Measurements from ENCODE around the gene RBBP6.
A peak's percentile ranks its signal among the peaks of the same experiment; 100 is the strongest.
"Not testable (repeated sequence)": the region's sequence is repeated elsewhere in the genome, so short reads cannot be mapped to it uniquely, and the experiment has no call there.

Gene RBBP6

GRCh38 chr16:24539295-24539849, at the start of gene RBBP6:
TSS of gene RBBP6 (plus strand) at chr16:24539566. CDS start at chr16:24540627, 1,061 bp downstream.
- Histone ChIP-seq H3K4me1 (ENCODE audit: low read depth, poor library complexity, severe bottlenecking) (peaks cover 29% of the 10 kb centered on the region), H3K4me2 (peak within 1 kb of the TSS; percentile 88)

GRCh38 chr16:24490866-24491265, 48.5 kb upstream of the RBBP6 start:
- H3K79me2 ChIP-seq (ENCODE audit: insufficient read depth, low read depth) = no peaks in the 10 kb centered on the region
- H3K9ac ChIP-seq = no peak overlapping the region
- H4K20me1 ChIP-seq (ENCODE audit: insufficient read depth) = no peaks in the 10 kb centered on the region
- H3K4me2 ChIP-seq = no peak overlapping the region
- no peaks in the 10 kb centered on the region for H3K36me3 ChIP-seq (ENCODE audit: insufficient read depth)
- no peak overlapping the region for H3K27ac ChIP-seq
- no peak for TF ChIP-seq CTCF (conservative IDR thresholded peaks at IDR 0.05; ENCODE audit: low read depth, low read length)
- no peak overlapping the region for H2AFZ ChIP-seq (ENCODE audit: low read depth)
- no peaks in the 10 kb centered on the region for H3K27me3 ChIP-seq (ENCODE audit: insufficient read depth, low read depth)
- no peak overlapping the region for H3K4me3 ChIP-seq (IDR thresholded peaks at IDR 0.05; ENCODE audit: insufficient read depth, low read depth, low read length)
- H3K4me1 ChIP-seq (ENCODE audit: low read depth, poor library complexity, severe bottlenecking) = no peaks in the 10 kb centered on the region

More at GRCh38 chr16:24539295-24539849, at the start of gene RBBP6:
- H3K36me3 ChIP-seq (ENCODE audit: insufficient read depth) = no peaks in the 10 kb centered on the region
- H4K20me1 ChIP-seq (ENCODE audit: insufficient read depth) = peaks cover 30% of the 10 kb centered on the region
- TF ChIP-seq CTCF (conservative IDR thresholded peaks at IDR 0.05; ENCODE audit: low read depth, low read length) = no peak; the same call in 1 of the 2 replicates
- peak within 1 kb of the TSS; percentile 100 for H3K9ac ChIP-seq
- peak within 1 kb of the TSS; percentile 99 for H3K27ac ChIP-seq
- no peaks in the 10 kb centered on the region for H3K27me3 ChIP-seq (ENCODE audit: insufficient read depth, low read depth)
- peak within 1 kb of the TSS; percentile 79 for H2AFZ ChIP-seq (ENCODE audit: low read depth)
- H3K4me3 ChIP-seq (IDR thresholded peaks at IDR 0.05; ENCODE audit: insufficient read depth, low read depth, low read length) = no peak within 1 kb of the TSS
- peaks cover 49% of the 10 kb centered on the region for H3K79me2 ChIP-seq (ENCODE audit: insufficient read depth, low read depth)

- H3K27ac ChIP-seq = no peak overlapping the region
- H3K79me2 ChIP-seq (ENCODE audit: insufficient read depth, low read depth) = no peaks in the 10 kb centered on the region
- H3K4me2 ChIP-seq = no peak overlapping the region
- TF ChIP-seq CTCF (conservative IDR thresholded peaks at IDR 0.05; ENCODE audit: low read depth, low read length) = no peak
- no peaks in the 10 kb centered on the region for H4K20me1 ChIP-seq (ENCODE audit: insufficient read depth)
- no peak overlapping the region for H2AFZ ChIP-seq (ENCODE audit: low read depth)
- no peak overlapping the region for H3K4me3 ChIP-seq (IDR thresholded peaks at IDR 0.05; ENCODE audit: insufficient read depth, low read depth, low read length)
- H3K4me1 ChIP-seq (ENCODE audit: low read depth, poor library complexity, severe bottlenecking) = no peaks in the 10 kb centered on the region
- H3K9ac ChIP-seq = no peak overlapping the region
- no peaks in the 10 kb centered on the region for H3K27me3 ChIP-seq (ENCODE audit: insufficient read depth, low read depth)
- H3K36me3 ChIP-seq (ENCODE audit: insufficient read depth) = no peaks in the 10 kb centered on the region
Observed at GRCh38 chr16:24491731-24492130, 47.6 kb upstream of the RBBP6 start.

GRCh38 chr16:24493821-24494220, 45.5 kb upstream of the RBBP6 start:
- Histone ChIP-seq H4K20me1 (ENCODE audit: insufficient read depth) (no peaks in the 10 kb centered on the region), H3K27me3 (ENCODE audit: insufficient read depth, low read depth) (no peaks in the 10 kb centered on the region), H3K36me3 (ENCODE audit: insufficient read depth) (no peaks in the 10 kb centered on the region), H3K4me1 (ENCODE audit: low read depth, poor library complexity, severe bottlenecking) (no peaks in the 10 kb centered on the region), H3K4me3 (IDR thresholded peaks at IDR 0.05; ENCODE audit: insufficient read depth, low read depth, low read length) (no peak overlapping the region), H3K9ac (no peak overlapping the region), H3K79me2 (ENCODE audit: insufficient read depth, low read depth) (no peaks in the 10 kb centered on the region), H2AFZ (ENCODE audit: low read depth) (no peak overlapping the region), H3K4me2 (no peak overlapping the region), H3K27ac (no peak overlapping the region)
- no peak for TF ChIP-seq CTCF (conservative IDR thresholded peaks at IDR 0.05; ENCODE audit: low read depth, low read length)

GRCh38 chr16:24495207-24495606, 44.2 kb upstream of the RBBP6 start:
- H3K27me3 ChIP-seq (ENCODE audit: insufficient read depth, low read depth); H3K4me1 ChIP-seq (ENCODE audit: low read depth, poor library complexity, severe bottlenecking); H3K27ac ChIP-seq; H3K79me2 ChIP-seq (ENCODE audit: insufficient read depth, low read depth); H3K4me3 ChIP-seq (IDR thresholded peaks at IDR 0.05; ENCODE audit: insufficient read depth, low read depth, low read length); H2AFZ ChIP-seq (ENCODE audit: low read depth); H3K9ac ChIP-seq; H4K20me1 ChIP-seq (ENCODE audit: insufficient read depth); H3K36me3 ChIP-seq (ENCODE audit: insufficient read depth); H3K4me2 ChIP-seq: not testable (repeated sequence)
